Glomerular endothelial cell (primary cell): ENCODE results near the gene CREB3L2. TPM values are rescaled to one million over a fixed set of nuclear protein-coding genes. Genes with fewer than 3 reads are reported as not detected.

Experiments used
- DNase-seq: peaks from one replicate; pipeline ENCODE4 v3.0.0-alpha.2; 2011; ENCODE audit warnings: low read depth, low spot score; ENCODE audit errors: extremely low read depth
- total RNA-seq: library from RNA; depleted of rRNA; stranded (reverse); fragments of >200 nt; gene quantifications from 2 replicates; pipeline ENCODE4 v1.2.3, GENCODE V29; 2015

CREB3L2 gene
- total RNA-seq, 1 donor from 2014 or later = 56.1 TPM

- no peak for DNase-seq
Measured at GRCh38 chr7:137954614-137955013, 47.3 kb downstream of the CREB3L2 start.

GRCh38 chr7:137953665-137954470 is 48.0 kb downstream of the CREB3L2 start:
- no peak for DNase-seq

GRCh38 chr7:137953043-137953664 is 48.7 kb downstream of the CREB3L2 start:
- no peak for DNase-seq

GRCh38 chr7:137952426-137952805 is 49.5 kb downstream of the CREB3L2 start:
- DNase-seq = no peak

- DNase-seq = no peak
Measured at GRCh38 chr7:137951700-137952425, 50.0 kb downstream of the CREB3L2 start.

GRCh38 chr7:137950967-137951366 is 50.9 kb downstream of the CREB3L2 start:
- DNase-seq = no peak

GRCh38 chr7:137950263-137950621 is 51.6 kb downstream of the CREB3L2 start:
- DNase-seq = no peak

- no peak for DNase-seq
Measured at GRCh38 chr7:137949416-137950262, 52.2 kb downstream of the CREB3L2 start.

GRCh38 chr7:137948845-137949330 is 53.0 kb downstream of the CREB3L2 start:
- DNase-seq = no peak

GRCh38 chr7:137948083-137948844 is 53.6 kb downstream of the CREB3L2 start:
- no peak for DNase-seq

- DNase-seq = no peak
Measured at GRCh38 chr7:137947046-137947445, 54.8 kb downstream of the CREB3L2 start.

GRCh38 chr7:137946011-137946410 is 55.9 kb downstream of the CREB3L2 start:
- DNase-seq = no peak

- DNase-seq = no peak
Measured at GRCh38 chr7:137944168-137944567, 57.7 kb downstream of the CREB3L2 start.

GRCh38 chr7:137943132-137943551 is 58.7 kb downstream of the CREB3L2 start:
- no peak for DNase-seq

GRCh38 chr7:137942484-137943115 is 59.3 kb downstream of the CREB3L2 start:
- DNase-seq = no peak

GRCh38 chr7:137940656-137941518 is 61.0 kb downstream of the CREB3L2 start:
- no peak for DNase-seq

- DNase-seq = no peak
Measured at GRCh38 chr7:137940218-137940617, 61.7 kb downstream of the CREB3L2 start.

- no peak for DNase-seq
Measured at GRCh38 chr7:137937202-137937560, 64.7 kb downstream of the CREB3L2 start.
